ENCODE results near the gene CETP.

GRCh38 chr16:57000271-57001025, 38.7 kb downstream of the CETP start:
- TF ChIP-seq CTCF (IDR thresholded peaks at IDR 0.05; ENCODE audit: low read depth, low read length, missing input control) (no peak), RAD21 (IDR thresholded peaks at IDR 0.05) (no peak), ATF3 (IDR thresholded peaks at IDR 0.05) (no peak), JUND (IDR thresholded peaks at IDR 0.05) (no peak)
- TF ChIP-seq, protein P1, sequence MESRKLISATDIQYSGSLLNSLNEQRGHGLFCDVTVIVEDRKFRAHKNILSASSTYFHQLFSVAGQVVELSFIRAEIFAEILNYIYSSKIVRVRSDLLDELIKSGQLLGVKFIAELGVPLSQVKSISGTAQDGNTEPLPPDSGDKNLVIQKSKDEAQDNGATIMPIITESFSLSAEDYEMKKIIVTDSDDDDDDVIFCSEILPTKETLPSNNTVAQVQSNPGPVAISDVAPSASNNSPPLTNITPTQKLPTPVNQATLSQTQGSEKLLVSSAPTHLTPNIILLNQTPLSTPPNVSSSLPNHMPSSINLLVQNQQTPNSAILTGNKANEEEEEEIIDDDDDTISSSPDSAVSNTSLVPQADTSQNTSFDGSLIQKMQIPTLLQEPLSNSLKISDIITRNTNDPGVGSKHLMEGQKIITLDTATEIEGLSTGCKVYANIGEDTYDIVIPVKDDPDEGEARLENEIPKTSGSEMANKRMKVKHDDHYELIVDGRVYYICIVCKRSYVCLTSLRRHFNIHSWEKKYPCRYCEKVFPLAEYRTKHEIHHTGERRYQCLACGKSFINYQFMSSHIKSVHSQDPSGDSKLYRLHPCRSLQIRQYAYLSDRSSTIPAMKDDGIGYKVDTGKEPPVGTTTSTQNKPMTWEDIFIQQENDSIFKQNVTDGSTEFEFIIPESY (IDR thresholded peaks at IDR 0.05) = no peak
- TF ChIP-seq, protein P2, sequence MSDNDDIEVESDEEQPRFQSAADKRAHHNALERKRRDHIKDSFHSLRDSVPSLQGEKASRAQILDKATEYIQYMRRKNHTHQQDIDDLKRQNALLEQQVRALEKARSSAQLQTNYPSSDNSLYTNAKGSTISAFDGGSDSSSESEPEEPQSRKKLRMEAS (IDR thresholded peaks at IDR 0.05) = no peak
- TF ChIP-seq, protein P3, sequence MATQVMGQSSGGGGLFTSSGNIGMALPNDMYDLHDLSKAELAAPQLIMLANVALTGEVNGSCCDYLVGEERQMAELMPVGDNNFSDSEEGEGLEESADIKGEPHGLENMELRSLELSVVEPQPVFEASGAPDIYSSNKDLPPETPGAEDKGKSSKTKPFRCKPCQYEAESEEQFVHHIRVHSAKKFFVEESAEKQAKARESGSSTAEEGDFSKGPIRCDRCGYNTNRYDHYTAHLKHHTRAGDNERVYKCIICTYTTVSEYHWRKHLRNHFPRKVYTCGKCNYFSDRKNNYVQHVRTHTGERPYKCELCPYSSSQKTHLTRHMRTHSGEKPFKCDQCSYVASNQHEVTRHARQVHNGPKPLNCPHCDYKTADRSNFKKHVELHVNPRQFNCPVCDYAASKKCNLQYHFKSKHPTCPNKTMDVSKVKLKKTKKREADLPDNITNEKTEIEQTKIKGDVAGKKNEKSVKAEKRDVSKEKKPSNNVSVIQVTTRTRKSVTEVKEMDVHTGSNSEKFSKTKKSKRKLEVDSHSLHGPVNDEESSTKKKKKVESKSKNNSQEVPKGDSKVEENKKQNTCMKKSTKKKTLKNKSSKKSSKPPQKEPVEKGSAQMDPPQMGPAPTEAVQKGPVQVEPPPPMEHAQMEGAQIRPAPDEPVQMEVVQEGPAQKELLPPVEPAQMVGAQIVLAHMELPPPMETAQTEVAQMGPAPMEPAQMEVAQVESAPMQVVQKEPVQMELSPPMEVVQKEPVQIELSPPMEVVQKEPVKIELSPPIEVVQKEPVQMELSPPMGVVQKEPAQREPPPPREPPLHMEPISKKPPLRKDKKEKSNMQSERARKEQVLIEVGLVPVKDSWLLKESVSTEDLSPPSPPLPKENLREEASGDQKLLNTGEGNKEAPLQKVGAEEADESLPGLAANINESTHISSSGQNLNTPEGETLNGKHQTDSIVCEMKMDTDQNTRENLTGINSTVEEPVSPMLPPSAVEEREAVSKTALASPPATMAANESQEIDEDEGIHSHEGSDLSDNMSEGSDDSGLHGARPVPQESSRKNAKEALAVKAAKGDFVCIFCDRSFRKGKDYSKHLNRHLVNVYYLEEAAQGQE (IDR thresholded peaks at IDR 0.05) = no peak

All from liver (tissue), 3 donors.